ENCODE results near the gene TUBB2B.
"Not testable (repeated sequence)": the region's sequence is repeated elsewhere in the genome, so short reads cannot be mapped to it uniquely, and the experiment has no call there.

TUBB2B gene

DNA sequence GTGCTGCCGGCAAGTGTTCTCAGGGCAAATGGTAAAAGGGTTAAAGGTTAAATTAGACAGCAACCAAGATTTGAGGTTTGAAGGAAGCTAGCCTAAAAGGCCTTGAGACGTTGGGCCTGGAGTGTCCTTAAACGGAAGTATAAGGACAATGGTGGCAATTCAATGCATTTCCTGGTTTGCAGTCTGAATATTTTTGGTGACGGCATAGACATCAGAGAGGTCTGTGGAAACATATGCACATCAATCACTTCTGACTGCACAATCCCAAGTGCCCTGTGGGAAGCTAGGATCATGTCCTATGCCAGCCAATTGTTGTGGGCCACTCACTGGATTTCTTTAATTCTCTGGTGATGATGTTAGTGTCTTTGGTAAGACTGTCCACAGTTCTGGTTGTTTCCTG lies 44.4 kb downstream of the TUBB2B start:
- no peak for DNase-seq

DNA sequence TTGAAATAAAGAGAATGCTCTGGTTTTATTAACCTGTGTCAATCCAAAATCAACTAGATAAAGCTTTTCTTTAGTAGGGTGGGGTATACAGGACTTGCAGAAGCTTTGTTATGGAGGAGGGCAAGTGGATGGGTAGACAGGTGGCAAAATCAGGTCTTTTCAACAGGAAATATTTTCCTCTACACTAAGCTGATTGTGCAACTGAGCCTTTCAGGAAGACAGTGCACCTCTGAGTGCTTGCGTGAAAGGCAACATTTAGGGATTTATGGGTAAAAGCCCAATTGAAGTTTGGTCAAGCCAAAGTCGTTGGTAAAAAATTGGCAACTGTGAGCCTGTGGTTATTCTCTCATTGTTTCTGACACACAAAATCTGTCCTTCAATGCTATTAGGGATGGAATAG lies 46.3 kb downstream of the TUBB2B start:
- DNase-seq, result no peak

DNA sequence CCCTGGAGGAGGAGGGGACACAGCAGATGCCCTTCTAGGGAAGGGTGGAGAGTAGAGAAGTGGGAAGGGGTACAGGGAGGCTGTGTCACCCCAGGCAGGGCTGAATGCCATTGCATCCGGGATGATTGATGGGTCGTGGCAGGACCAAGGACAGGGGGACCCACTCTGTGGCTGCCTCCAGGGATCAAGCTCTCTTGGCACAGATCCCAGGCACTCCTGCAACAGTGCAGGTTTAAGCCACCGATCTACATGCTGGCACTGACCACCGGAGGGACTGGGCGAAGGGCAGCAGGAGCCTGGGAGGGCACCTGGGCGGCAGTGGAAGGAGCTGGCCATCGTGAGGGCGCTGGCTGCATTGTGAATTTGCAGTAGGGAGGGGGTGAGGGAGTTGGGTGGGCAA lies 47.5 kb downstream of the TUBB2B start:
- DNase-seq, result not testable (repeated sequence)

DNA sequence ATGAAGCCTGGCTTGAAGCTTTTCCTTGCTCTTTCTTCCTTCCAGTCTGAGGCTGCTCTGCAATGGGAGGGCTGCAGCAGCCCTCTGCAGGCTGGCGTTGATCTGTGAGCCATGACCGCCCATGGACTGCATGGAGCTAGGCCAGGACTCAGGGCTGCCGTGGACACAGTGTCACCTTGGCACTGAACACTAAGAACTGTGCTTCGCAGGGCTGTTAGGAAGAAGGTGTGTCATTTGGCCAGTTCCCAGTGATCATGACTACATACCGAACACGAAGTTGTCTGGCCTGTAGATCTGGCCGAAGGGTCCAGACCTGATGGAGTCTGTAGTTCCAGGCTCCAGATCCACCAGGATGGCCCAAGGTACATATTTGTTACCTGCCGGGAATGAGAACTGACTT lies 48.8 kb downstream of the TUBB2B start:
- not testable (repeated sequence) for DNase-seq

DNA sequence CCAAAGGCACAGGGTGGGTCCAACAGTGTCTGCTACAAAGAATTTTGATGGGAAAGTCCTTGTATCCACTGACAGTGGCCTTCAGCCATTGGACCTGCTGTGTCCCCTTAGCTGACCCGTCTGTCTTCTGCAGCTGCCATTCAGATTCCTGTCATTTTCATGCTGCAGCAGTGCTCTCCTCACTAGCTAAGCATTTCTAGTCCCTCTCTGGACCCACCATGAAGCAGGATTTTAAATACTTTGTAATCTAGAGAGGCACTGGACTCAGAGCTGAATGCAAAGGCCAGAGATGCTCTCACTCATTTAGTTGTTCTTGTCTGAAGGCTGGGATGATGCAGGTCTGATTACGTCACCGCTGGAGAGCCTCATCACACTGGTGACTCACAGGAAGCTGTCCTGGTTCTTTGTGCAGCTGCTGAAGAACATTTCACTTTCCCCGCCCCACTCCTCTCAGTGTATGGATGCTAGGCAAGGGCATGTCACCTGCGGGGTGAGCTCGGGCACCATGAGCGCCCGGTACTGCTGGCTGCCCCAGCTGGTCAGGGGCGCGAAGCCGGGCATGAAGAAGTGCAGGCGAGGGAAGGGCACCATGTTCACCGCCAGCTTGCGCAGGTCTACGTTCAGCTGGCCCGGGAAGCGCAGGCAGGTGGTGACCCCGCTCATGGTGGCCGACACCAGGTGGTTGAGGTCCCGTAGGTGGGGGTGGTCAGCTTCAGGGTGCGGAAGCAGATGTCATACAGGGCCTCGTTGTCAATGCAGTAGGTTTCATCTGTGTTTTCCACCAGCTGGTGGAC lies 50.7 kb downstream of the TUBB2B start:
- DNase-seq, result peak; percentile 57

DNA sequence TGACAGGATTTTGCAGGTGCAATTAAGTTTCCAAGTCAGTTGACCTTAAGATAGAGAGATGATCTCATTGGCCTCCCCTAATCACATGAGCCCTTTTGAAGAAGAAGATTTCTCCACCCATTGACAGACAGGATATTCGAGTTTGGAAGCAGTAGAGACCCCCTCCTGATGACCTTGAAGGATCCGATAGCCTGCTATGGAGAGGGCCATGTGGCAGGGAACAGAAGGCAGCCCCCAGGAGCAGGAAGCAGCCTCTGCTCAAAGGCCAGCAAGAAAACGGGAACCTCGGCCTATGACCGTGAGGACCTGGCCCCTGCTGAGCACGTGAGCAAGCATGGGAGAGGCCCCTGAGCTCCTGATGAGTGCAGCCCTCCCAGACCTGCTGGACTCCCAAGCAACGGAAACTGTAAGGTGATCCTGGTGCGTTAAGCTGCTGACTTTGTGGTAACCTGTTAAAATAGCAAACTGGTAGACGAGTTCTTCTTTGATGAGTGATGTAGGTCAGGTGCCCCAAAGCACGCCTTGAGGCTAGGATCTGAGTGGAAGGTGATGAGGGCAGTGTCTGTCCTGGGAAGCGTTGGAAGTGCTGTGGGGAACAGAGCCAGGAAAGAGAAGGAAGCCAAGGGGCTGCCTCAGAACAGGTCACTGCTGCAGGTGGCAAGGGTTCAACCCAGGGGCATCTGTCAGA lies 51.6 kb downstream of the TUBB2B start:
- no peak for DNase-seq

Measured in 8988T (cell line).